Stimulated activated naive B cell treated with anti-CD40 and anti-IgM and Interleukin-4, amounts not matched to agents 10 μg/mL and 1 μg/mL and 100 μg/mL, for 72 hours (primary cell): ENCODE measurements around the gene PRR36.

Source experiments
- ATAC-seq, 2 donors: fragments of 150-1000 bp; cut with Tn5 transposase; replicated peaks; 2 replicates each; pipeline ENCODE4 v1.10.0; 2021; ENCODE audit warnings: moderate library complexity in 1 of 2
- DNase-seq: peaks from one replicate; pipeline ENCODE4 v3.0.0; 2021
- H3K27ac Mint-ChIP-seq: one replicate; pipeline ENCODE4 v1.8.0; 2022; ENCODE audit warnings: mild to moderate bottlenecking, mixed read lengths
- H3K27me3 Mint-ChIP-seq, 2 donors: one replicate each; pipeline ENCODE4 v1.8.0; 2022; ENCODE audit warnings: mixed read lengths in 2 of 2
- H3K36me3 Mint-ChIP-seq, 2 donors: one replicate each; pipeline ENCODE4 v1.8.0; 2022; ENCODE audit warnings: mixed read lengths in 2 of 2, mild to moderate bottlenecking in 1 of 2
- H3K4me1 Mint-ChIP-seq, 2 donors: one replicate each; pipeline ENCODE4 v1.8.0; 2022; ENCODE audit warnings: mixed read lengths in 2 of 2, mild to moderate bottlenecking in 1 of 2
- H3K4me3 Mint-ChIP-seq, 2 donors: one replicate each; pipeline ENCODE4 v1.8.0; 2022; ENCODE audit warnings: mild to moderate bottlenecking in 2 of 2, mixed read lengths in 2 of 2, moderate library complexity in 1 of 2
- H3K9me3 Mint-ChIP-seq, 2 donors: one replicate each; pipeline ENCODE4 v1.8.0; 2022; ENCODE audit warnings: mixed read lengths in 2 of 2, mild to moderate bottlenecking in 1 of 2

PRR36 gene

GRCh38 chr19:7908742-7909461, 34.7 kb upstream of the PRR36 start:
- H3K4me3 Mint-ChIP-seq = no peak overlapping the region
- DNase-seq = no peak
- H3K9me3 Mint-ChIP-seq = no peaks in the 10 kb centered on the region
- no peak overlapping the region for H3K27ac Mint-ChIP-seq
- no peak for ATAC-seq
- H3K36me3 Mint-ChIP-seq = peaks cover 42 to 59% of the 10 kb centered on the region in 2 donors
- H3K27me3 Mint-ChIP-seq = no peaks in the 10 kb centered on the region
- peaks cover 22 to 37% of the 10 kb centered on the region in 2 donors for H3K4me1 Mint-ChIP-seq

- Mint-ChIP-seq H3K27ac (no peak overlapping the region), H3K9me3 (no peaks in the 10 kb centered on the region), H3K4me3 (no peak overlapping the region), H3K36me3 (peaks cover 43 to 60% of the 10 kb centered on the region in 2 donors), H3K27me3 (no peaks in the 10 kb centered on the region), H3K4me1 (peaks cover 26 to 43% of the 10 kb centered on the region in 2 donors)
- ATAC-seq (no peak), DNase-seq (no peak)
Observed at GRCh38 chr19:7908078-7908699, 34.0 kb upstream of the PRR36 start.

DNA sequence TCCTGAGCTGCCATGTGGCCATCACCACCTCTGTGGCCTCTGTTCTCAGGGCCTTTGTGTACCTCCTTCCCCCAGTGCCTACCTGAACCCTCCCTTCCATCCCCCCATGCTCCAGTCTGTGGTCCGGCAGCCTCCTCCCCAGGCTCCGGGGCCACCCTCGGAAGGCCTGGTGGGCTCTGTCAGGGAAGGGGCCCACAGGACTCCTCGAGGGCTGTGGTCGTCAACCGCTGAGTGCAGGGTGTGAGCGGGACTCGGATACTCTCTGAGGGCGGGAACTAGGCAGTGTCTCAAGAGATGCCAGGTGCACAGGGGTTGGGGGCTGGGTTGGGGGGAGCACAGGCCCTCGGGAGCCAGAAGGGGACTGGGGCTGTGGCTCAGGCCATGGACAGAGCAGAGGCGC, 33.4 kb upstream of the PRR36 start:
- ATAC-seq (no peak), DNase-seq (no peak)
- Mint-ChIP-seq H3K27ac (no peak overlapping the region), H3K27me3 (no peaks in the 10 kb centered on the region), H3K36me3 (peaks cover 37 to 55% of the 10 kb centered on the region in 2 donors), H3K4me3 (no peak overlapping the region), H3K9me3 (no peaks in the 10 kb centered on the region), H3K4me1 (peaks cover 32 to 44% of the 10 kb centered on the region in 2 donors)

DNA sequence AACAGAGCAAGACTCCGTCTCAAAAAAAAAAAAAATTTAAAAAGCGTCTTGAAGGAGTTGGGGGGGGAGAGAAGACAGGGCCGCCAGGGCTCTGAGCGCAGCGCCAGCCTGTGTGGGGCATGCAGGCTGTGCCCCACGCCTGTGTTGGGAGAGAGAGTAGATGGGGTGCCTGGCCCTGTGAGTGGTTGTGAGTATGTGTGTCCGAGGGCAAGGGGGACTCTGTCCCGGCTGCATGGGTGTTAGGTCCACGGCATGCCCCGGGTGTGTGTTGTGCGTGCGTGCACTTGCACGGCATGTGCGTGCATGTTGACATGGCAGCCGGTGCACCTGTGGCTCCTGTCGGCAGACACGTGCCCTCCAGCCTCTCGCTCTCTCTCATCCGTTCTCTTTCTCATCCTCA, 32.9 kb upstream of the PRR36 start:
- H3K4me3 Mint-ChIP-seq = no peak overlapping the region
- no peaks in the 10 kb centered on the region for H3K27me3 Mint-ChIP-seq
- no peak for DNase-seq
- H3K36me3 Mint-ChIP-seq = peaks cover 36 to 53% of the 10 kb centered on the region in 2 donors
- H3K4me1 Mint-ChIP-seq = peaks cover 34 to 48% of the 10 kb centered on the region in 2 donors
- no peak overlapping the region for H3K27ac Mint-ChIP-seq
- ATAC-seq = no peak
- no peaks in the 10 kb centered on the region for H3K9me3 Mint-ChIP-seq

DNA sequence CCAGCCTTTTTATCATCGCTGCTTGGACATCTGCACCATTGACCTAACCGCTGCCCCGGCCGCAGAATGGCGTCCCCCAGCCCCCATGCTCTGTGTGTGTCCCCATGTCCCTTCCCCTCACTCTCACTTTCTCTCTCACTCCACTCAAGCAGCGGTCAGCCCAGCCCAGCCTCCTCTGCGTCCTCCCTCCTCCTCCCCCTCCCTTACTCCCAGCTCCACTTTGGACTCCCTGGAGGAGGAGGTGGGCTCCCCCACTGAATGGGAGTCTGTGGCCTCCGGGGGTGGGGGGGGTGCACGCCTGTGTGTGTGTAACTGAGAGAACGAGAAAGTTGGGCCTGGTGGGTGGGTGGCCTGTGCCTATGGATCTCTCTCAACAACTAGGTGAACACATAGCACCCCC, 31.7 kb upstream of the PRR36 start:
- DNase-seq (no peak), ATAC-seq (no peak)
- H3K4me1 Mint-ChIP-seq = peaks cover 33 to 52% of the 10 kb centered on the region in 2 donors
- peaks cover 26 to 44% of the 10 kb centered on the region in 2 donors for H3K36me3 Mint-ChIP-seq
- H3K9me3 Mint-ChIP-seq = no peaks in the 10 kb centered on the region
- H3K27me3 Mint-ChIP-seq = no peaks in the 10 kb centered on the region
- H3K4me3 Mint-ChIP-seq = peak overlapping the region; percentile 60 to 73
- H3K27ac Mint-ChIP-seq = peak overlapping the region; percentile 11

DNA sequence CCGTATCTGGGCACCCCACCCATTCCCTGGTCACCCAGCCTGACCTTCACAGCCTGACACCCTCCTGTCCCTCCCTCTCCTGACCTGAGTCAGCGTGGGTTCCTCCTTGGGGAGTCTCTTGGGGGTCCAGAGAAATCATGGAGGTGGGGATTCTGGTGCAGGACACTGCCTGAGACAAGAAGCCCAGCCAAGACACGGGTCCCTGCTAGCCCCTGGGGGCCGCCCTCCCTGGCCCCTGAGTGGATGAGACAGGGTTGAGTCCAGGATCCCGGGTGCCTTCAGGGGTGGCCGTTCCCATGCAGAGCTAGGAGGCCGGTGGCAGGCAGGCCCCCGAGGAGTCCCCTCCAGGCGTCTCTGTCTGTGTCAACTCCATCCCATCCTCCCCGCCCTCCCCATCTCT, 31.1 kb upstream of the PRR36 start:
- H3K27ac Mint-ChIP-seq = peak overlapping the region; percentile 94
- no peaks in the 10 kb centered on the region for H3K27me3 Mint-ChIP-seq
- H3K4me1 Mint-ChIP-seq = peaks cover 31 to 52% of the 10 kb centered on the region in 2 donors
- ATAC-seq (no peak), DNase-seq (no peak)
- H3K4me3 Mint-ChIP-seq = peak overlapping the region; percentile 92 to 93
- H3K9me3 Mint-ChIP-seq = no peaks in the 10 kb centered on the region
- H3K36me3 Mint-ChIP-seq = peaks cover 20 to 39% of the 10 kb centered on the region in 2 donors

DNA sequence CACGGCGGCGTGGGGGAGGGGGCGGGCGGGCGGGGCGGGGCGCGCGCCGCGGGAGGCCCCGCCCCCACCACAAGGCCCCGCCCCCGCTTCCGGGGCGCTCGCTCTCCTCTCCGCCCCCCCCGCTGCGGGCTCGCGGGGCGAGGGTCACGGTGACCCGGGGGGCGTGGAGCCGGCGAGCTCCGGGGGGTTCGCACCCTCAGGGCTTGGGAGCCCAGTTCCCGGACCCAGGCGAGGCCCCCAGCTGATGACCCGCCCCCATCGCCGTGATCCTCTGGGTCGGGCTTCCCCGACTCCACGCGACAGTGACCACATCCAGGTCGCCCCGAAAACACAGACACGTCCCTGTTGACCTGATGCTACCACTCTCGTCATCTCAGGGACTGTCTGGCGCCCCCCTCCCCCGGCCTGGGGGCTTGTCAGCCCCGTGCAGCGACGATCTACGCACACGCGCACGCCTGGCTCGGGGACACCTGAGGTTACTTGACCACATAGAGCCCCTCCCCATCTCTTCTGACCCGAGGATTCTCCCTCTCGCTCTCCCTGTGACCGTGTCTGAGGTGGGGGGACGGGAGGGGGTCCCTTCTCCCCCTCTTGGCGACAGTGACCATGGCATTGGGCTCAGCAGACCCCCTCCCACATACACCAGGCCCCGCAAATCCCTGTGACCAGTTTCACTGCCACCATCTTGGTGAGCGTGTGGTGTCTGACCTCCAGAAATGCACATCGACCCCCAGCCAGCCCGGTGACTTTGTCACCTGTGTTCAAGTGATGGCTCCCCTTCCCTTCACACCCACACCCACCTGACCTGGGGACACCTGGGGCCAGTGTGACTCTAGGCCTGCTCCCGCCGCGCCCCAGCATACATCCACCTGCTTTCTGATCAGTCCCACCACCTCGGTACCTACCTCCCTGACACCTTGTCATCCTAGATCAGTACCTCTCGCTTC, 30.2 kb upstream of the PRR36 start:
- Mint-ChIP-seq H3K27me3 (no peaks in the 10 kb centered on the region), H3K9me3 (no peaks in the 10 kb centered on the region), H3K4me3 (peak overlapping the region; percentile 93 to 96), H3K36me3 (peaks cover 16 to 34% of the 10 kb centered on the region in 2 donors), H3K27ac (peak overlapping the region; percentile 94), H3K4me1 (peaks cover 31 to 52% of the 10 kb centered on the region in 2 donors)
- ATAC-seq (peak; percentile 55 to 57), DNase-seq (peak; percentile 61)

DNA sequence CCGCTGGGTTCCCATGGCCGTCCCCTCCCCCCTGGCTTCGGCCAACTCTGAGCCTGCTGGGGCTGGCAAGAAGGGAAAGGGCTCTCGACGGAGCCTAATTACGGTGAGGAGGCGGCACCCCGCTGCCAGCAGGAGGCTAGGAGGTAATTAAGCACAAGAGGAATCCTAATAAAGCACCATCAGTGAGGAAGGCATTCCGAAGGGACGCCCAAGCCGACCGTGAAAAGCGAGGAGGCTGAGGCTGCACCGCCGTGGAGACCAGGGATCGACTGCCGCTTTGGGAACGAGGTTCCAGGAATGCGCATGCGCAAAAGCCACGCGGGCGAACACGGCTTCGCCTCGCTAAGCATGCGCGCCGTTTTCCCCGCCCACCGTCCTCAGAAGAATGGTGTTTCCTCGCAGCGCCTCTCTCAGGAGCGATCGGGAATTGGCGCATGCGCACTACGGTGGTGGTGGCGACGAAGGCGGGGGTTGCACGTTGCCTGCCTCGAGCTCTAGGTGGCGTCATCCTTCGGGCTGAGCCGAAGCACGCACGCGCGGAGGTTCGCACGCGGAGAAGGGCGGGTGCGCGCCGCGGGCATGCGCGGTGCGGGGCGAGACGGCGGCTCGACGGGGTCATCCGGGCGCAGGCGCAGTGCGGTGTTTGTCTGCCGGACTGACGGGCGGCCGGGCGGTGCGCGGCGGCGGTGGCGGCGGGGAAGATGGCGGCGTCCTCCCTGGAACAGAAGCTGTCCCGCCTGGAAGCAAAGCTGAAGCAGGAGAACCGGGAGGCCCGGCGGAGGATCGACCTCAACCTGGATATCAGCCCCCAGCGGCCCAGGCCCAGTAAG, 29.3 kb upstream of the PRR36 start, which contains the start of gene MAP2K7:
Gene MAP2K7, plus strand, starts transcription at position 634 of the 830 bp plus-strand sequence. Its CDS starts 68 bp downstream, at position 702.
- Mint-ChIP-seq H3K4me1 (peaks cover 31 to 51% of the 10 kb centered on the region in 2 donors), H3K27ac (peak within 1 kb of the TSS; percentile 95), H3K36me3 (peaks cover 16 to 31% of the 10 kb centered on the region in 2 donors), H3K4me3 (peak within 1 kb of the TSS; percentile 93 to 96), H3K9me3 (no peaks in the 10 kb centered on the region), H3K27me3 (no peaks in the 10 kb centered on the region)
- ATAC-seq (peak; percentile 84 to 86), DNase-seq (peak; percentile 100)

DNA sequence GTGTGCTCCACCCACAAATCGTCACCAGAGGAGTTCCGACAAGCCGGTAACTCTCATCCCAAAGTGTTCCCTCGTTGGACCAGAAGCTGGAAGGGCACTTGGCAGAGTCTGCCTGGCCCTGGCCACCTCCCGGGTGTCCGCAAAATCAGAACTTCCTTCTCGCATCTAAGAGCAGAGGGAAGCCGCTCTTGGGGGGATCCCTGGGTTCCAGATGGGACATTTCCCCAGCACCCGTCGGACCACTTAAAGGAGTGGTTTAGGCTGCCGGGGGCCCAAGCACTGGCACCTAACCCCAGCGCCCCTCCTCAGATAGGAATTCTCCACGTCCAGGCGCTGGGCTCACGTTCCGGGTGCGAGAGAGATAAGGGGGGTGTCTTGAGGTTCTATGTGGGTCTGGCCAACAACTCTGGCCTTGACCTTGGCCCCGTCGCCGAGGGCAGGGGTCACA, 28.6 kb upstream of the PRR36 start:
- H3K27ac Mint-ChIP-seq = peak overlapping the region; percentile 95
- peaks cover 31 to 47% of the 10 kb centered on the region in 2 donors for H3K4me1 Mint-ChIP-seq
- H3K27me3 Mint-ChIP-seq = peaks cover 0 to under 1% of the 10 kb centered on the region in 2 donors
- no peaks in the 10 kb centered on the region for H3K9me3 Mint-ChIP-seq
- peak overlapping the region; percentile 92 to 96 for H3K4me3 Mint-ChIP-seq
- DNase-seq (no peak), ATAC-seq (no peak)
- H3K36me3 Mint-ChIP-seq = peaks cover 16 to 31% of the 10 kb centered on the region in 2 donors

- Mint-ChIP-seq H3K4me3 (no peak overlapping the region), H3K27me3 (peaks cover 0 to 6% of the 10 kb centered on the region in 2 donors), H3K36me3 (peaks cover 9 to 23% of the 10 kb centered on the region in 2 donors), H3K9me3 (no peaks in the 10 kb centered on the region), H3K27ac (no peak overlapping the region), H3K4me1 (peaks cover 27 to 40% of the 10 kb centered on the region in 2 donors)
- ATAC-seq (no peak), DNase-seq (no peak)
Observed at GRCh38 chr19:7901337-7901736, 27.1 kb upstream of the PRR36 start.

DNA sequence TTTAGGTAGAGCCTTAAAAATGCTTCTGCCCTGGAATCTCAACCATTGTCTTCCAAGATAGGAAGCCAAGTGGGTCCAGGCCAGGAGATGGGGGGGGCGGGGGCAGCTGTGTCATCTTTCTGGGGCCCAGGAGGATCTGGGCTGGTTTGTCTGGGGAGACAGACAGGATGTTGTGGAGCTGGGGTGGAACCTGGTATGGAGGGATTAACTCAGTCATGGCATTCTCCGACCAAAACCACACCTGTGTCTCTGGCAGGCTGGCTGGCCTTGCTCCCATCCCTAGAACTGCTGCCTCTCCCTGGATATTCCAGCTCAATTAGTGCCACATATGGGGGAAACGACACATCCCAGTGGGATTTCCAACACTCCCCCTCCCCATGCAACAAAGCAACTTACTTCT, 26.7 kb upstream of the PRR36 start:
- ATAC-seq = no peak
- no peak overlapping the region for H3K27ac Mint-ChIP-seq
- H3K9me3 Mint-ChIP-seq = no peaks in the 10 kb centered on the region
- peaks cover under 1 to 6% of the 10 kb centered on the region in 2 donors for H3K27me3 Mint-ChIP-seq
- H3K36me3 Mint-ChIP-seq = peaks cover 7 to 20% of the 10 kb centered on the region in 2 donors
- peaks cover 26 to 36% of the 10 kb centered on the region in 2 donors for H3K4me1 Mint-ChIP-seq
- H3K4me3 Mint-ChIP-seq = no peak overlapping the region
- DNase-seq = no peak

DNA sequence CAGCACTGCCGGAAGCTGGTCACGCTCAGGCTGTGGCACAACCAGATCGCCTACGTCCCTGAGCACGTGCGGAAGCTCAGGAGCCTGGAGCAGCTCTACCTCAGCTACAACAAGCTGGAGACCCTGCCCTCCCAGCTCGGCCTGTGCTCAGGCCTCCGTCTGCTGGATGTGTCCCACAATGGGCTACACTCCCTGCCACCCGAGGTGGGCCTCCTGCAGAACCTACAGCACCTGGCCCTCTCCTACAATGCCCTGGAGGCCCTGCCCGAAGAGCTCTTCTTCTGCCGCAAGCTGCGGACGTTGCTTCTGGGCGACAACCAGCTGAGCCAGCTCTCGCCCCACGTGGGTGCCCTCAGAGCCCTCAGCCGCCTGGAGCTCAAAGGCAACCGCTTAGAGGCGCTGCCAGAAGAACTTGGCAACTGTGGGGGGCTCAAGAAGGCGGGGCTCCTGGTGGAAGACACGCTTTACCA, 26.2 kb upstream of the PRR36 start:
- H3K4me1 Mint-ChIP-seq = peaks cover 22 to 31% of the 10 kb centered on the region in 2 donors
- no peak overlapping the region for H3K27ac Mint-ChIP-seq
- peaks cover 2 to 15% of the 10 kb centered on the region in 2 donors for H3K36me3 Mint-ChIP-seq
- no peaks in the 10 kb centered on the region for H3K9me3 Mint-ChIP-seq
- peaks cover 5 to 7% of the 10 kb centered on the region in 2 donors for H3K27me3 Mint-ChIP-seq
- DNase-seq (no peak), ATAC-seq (no peak)
- no peak overlapping the region for H3K4me3 Mint-ChIP-seq

GRCh38 chr19:7899751-7900378, 25.7 kb upstream of the PRR36 start:
- Mint-ChIP-seq H3K4me1 (peaks cover 18 to 26% of the 10 kb centered on the region in 2 donors), H3K9me3 (no peaks in the 10 kb centered on the region), H3K27me3 (peaks cover 11 to 13% of the 10 kb centered on the region in 2 donors), H3K4me3 (no peak overlapping the region), H3K27ac (no peak overlapping the region), H3K36me3 (peaks cover 2 to 11% of the 10 kb centered on the region in 2 donors)
- ATAC-seq (no peak), DNase-seq (no peak)
